Measurements from ENCODE around the gene ROPN1.
"Not testable (repeated sequence)": the region's sequence is repeated elsewhere in the genome, so short reads cannot be mapped to it uniquely, and the experiment has no call there.

ROPN1 gene

GRCh38 chr3:123991730-123992588 lies at the start of gene ROPN1:
TSS of gene ROPN1 (minus strand) at chr3:123992124. CDS start at chr3:123980481, 11,643 bp downstream.
- DNase-seq (ENCODE audit: low read depth) = not testable (repeated sequence)

DNA sequence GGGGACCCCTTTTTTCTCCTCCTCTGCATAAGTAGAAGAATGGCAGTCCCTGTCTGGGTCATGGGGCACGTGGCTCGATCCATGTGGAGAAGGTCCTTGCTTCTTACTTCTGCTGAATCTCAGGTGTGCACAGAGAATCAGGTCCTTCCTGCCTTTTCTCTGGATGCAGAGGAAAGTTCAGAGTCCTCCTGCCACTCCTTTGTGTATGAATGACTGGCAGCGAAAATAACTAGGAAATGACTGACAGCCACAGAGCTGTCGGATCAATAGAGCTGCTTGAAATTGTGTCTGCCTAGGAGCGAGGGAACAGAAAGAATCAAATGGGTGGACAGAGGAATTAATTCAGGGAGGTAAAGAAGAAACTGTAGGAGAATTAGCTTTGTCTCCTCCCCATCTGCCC lies 49.6 kb upstream of the ROPN1 start:
- no peak for DNase-seq (ENCODE audit: low read depth)

DNA sequence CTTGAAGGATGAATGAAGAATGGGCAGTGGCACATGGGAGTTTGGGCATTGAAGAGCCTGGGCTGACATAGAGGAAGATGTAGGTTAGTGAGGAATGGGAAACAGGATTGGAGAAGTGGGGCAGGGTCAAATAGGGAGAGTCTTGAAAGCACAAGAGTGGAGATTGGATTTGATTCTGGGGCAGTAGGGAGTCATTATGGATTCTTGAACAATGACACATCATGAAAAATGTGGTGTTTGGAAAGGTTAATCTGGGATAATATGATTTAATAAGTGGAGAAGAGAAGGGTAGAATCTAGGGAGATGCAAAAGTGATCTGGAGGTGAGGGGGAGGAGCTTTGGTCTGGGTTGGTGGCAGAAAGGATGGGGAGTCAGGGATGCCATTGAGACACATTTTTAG lies 45.4 kb upstream of the ROPN1 start:
- DNase-seq (ENCODE audit: low read depth) = peak; percentile 12

GRCh38 chr3:124036214-124036613 lies 44.3 kb upstream of the ROPN1 start:
- DNase-seq (ENCODE audit: low read depth) = not testable (repeated sequence)

- DNase-seq (ENCODE audit: low read depth) = no peak
Measured at GRCh38 chr3:124035463-124036121, 43.7 kb upstream of the ROPN1 start.

GRCh38 chr3:124034844-124035152 lies 42.9 kb upstream of the ROPN1 start:
- DNase-seq (ENCODE audit: low read depth) = no peak

DNA sequence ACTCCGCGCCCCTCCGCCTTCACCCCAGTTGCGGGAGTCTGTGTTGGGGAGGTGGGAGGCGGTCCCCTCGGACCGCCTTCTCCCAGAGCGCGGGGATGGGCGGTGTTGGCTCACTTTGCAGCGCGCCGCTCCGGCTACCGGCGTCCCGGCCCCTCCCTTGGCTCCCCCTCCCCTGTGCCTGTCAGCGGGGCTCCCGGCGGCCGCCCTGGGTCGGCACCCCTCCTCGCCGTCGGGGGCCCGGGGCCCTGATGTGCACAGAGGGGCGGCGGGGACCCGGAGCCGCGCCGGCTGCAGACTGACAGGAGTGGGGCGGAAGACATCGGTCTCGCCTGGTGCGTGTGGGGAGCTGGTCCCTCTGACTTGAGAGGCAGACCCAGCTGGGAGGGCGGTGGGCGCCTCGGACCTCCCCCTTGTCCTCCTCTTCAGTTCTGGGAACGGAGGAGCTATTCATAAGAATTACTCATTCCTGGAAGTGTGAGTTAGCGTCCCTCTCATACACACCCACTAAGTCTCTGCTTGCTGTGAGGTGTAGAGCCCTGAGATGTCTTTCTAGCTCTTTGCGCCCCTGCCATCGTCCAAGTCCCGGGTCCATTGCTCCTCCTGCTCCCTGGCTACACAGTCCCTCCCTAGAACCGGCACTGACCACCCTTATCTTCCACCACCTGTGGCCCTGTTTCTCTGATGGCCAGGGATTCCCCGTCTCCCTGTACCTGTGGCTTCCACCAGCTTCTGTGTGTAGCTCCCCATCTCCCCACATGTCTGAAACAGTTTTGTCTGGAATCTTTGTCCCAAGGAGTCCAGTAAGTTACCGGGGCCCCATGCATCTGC lies 42.3 kb upstream of the ROPN1 start:
- DNase-seq (ENCODE audit: low read depth) = peak; percentile 17

DNA sequence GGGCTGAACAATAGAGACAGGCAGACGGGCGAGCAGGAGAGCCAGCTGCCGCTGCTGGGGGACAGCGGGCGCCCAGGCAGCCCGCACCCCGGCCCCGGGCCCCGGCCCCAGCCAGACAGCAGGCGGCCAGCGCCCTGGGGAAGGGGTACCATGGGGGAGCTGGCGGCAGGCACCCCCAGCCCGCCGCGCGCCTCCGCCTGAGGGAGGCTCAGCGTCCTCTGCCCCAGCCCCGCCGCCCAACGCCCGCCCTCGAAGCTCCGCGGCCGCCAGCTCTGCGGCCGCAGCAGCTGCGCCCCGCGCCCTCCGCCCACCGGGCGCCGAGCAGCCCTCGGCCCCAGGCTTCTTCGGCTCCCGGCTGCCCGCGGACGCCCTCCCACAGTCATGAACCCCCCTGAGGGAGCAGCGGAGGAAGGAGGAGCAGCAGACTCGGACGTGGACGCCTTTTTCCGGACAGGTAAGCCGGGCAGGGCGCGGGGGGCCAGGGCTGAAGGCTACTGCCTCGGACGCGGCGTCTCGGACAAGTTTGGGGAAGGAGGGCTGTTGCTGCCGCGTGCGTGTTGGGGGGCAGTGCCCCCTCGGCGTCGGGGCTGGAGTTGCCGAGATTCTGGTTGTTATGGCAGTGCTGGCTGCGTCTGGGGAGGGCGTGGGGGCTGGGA lies 41.6 kb upstream of the ROPN1 start, which contains the start of gene KALRN:
Gene KALRN, plus strand, starts transcription at position 10 of the 656 bp plus-strand sequence.
- peak; percentile 15 for DNase-seq (ENCODE audit: low read depth)

GRCh38 chr3:124032881-124033359 lies 41.0 kb upstream of the ROPN1 start:
- peak; percentile 85 for DNase-seq (ENCODE audit: low read depth)

- DNase-seq (ENCODE audit: low read depth) = no peak
Measured at GRCh38 chr3:124032311-124032880, 40.5 kb upstream of the ROPN1 start.

GRCh38 chr3:124026516-124026915 lies 34.6 kb upstream of the ROPN1 start:
- DNase-seq (ENCODE audit: low read depth) = no peak

GRCh38 chr3:124023531-124023930 lies 31.6 kb upstream of the ROPN1 start:
- DNase-seq (ENCODE audit: low read depth) = not testable (repeated sequence)

DNA sequence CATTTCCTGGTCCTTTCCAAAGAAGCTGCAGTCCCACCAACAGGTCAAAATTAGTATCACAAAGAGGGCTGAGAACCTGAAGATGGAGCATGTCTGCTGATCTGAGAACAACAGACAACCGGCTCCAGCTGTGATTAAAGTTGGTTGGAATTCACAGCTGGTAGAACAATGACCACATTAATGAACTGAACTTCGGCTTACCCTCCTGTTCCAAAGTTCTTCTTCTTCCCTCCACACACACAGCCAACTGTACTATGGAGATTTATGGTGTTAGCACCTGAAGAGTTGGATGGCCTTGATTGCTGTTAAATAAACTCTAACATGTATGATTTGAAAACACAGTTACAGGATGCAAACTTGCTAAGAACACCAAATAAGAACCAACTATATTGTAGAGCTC lies 27.4 kb upstream of the ROPN1 start:
- no peak for DNase-seq (ENCODE audit: low read depth)

- not testable (repeated sequence) for DNase-seq (ENCODE audit: low read depth)
Measured at GRCh38 chr3:124017502-124017901, 25.6 kb upstream of the ROPN1 start.

DNA sequence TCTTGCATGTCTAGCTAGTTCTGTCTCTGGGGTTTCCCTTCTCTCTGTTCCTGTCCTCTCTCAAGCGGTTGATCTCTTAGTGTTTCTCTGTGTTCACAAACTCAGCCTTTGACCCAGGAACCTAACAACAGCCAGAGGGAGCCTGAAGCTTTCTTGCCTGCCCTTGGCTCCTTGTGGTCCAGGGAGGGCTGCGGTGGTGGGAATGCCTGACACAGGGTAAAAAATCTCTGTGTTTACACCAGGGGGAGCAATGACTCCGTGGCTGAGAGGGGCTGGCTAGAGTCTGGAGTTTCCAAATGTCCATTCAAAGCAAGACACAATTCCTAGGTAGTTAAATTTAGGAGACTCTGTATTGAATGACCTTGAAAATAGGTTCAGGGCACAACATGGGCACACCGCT lies 24.6 kb upstream of the ROPN1 start:
- peak; percentile 66 for DNase-seq (ENCODE audit: low read depth)

DNA sequence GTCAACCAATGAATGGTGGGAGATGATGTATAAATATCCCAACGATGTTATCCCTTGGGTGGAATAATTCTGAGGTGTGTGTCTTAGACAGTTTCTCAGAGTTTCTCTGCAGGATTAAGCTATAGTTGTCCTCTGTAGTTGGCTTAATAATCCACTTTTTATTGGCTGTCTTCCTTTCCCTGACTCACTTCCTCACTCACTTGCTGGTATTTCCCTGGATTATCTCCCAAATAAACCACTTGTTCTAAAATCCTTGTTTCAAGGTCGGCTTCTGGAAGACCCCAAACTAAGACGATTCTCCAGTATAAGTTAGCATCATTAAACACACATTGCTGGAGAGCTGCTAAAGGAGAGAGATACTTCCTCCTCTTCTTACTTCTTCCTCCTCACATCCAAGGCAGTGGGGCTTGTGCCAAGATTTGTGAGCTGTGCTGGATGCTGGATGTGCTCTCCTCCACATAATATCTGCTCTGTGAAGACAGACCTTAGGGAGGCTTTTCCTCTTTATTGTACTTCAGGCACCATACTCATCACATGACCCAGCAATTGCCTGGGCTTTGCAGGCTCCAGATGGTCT lies 22.5 kb upstream of the ROPN1 start:
- DNase-seq (ENCODE audit: low read depth) = no peak

- peak; percentile 42 for DNase-seq (ENCODE audit: low read depth)
Measured at GRCh38 chr3:124008321-124008720, 16.4 kb upstream of the ROPN1 start.

DNA sequence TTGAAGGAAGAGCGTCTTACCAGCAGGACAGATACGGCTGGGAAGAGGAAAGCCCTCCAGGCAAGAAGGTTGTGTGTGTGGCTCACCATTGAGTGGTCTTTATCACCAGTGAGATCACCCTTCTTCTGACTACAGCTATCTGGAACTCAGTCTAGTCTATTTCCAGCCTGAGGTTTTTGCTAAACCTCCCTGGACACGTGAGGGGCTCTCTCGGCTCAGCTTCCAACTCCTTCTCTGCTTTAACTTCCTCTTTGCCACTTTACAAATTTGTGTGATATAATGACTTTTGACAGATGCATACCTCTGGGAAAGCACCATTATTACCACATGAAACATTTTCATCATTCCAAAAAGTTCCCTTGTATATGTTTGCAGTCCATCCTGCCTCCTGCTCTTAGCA lies 15.3 kb upstream of the ROPN1 start:
- DNase-seq (ENCODE audit: low read depth) = peak; percentile 78

DNA sequence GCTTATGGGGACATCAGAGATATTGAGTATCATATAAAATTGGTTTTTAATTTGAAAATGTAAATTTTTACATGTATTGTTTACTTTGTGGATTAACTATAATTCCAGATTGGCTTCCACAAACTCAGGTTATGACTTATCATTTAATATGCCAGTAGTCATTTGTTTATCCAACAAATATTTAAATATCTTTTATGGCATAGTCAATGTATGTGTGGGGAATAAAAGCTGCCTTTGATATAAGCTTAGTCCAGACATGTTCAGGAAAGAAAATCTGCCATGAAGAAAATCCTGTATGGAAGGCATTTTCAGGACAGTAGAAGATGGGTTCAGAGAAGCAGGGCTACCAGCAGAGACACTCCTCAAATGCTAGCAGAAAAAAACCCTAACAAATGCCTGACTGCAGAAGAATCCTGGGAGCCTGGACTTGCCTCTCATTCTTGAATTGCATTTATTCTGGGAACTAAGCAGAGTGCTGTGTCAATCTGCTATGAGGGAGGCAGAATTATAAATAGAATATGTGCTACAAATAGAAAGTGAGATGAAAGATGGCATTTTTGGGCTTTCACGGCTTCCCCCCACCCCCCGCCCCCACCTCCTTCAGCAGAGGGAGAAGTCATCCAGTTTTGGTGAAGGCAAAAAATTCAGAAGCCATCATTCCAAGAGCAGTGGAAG lies 10.6 kb upstream of the ROPN1 start:
- not testable (repeated sequence) for DNase-seq (ENCODE audit: low read depth)

GRCh38 chr3:124001366-124001765 lies 9.4 kb upstream of the ROPN1 start:
- DNase-seq (ENCODE audit: low read depth) = not testable (repeated sequence)

GRCh38 chr3:123997543-123997942 lies 5.6 kb upstream of the ROPN1 start:
- DNase-seq (ENCODE audit: low read depth) = no peak

All from ELR (cell line).